Choroid plexus epithelial cell (primary cell): Measurements from ENCODE around the gene RASSF10.

Experiments used
- DNase-seq: peaks from one replicate; pipeline ENCODE4 v3.0.0-alpha.2; 2010; ENCODE audit warnings: low read depth
- H3K4me3 ChIP-seq: 2 replicates; pipeline ENCODE4 v1.5.1; 2011; ENCODE audit warnings: low read depth, mild to moderate bottlenecking, control low read depth, low read length, moderate library complexity
- TF ChIP-seq, protein P1 (sequence below): conservative IDR thresholded peaks from 2 replicates; pipeline ENCODE4 v1.5.1; 2011; ENCODE audit warnings: low read depth, mild to moderate bottlenecking, control low read depth, inconsistent platforms, low read length, moderate library complexity

RASSF10 gene

DNA sequence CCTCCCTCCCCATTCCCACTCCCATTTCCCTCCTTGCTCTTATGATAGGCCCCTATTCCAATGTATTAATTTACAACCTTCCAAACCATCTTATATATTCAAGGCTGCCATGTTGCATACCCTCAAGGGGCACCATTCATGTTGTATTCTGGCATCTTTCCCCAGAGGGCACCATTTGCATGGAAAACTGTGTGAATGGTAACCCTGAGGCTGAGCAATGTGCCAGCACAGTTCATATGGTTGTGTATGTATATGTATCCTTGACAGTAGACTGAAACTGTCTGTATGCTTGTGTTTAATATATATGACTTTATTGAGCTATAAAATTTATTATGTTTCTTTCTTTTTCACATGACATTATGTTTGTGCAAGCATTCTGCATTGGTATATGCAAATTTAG lies 7.3 kb downstream of the RASSF10 start:
- H3K4me3 ChIP-seq = no peak overlapping the region
- no peak for DNase-seq
- TF ChIP-seq, protein P1, sequence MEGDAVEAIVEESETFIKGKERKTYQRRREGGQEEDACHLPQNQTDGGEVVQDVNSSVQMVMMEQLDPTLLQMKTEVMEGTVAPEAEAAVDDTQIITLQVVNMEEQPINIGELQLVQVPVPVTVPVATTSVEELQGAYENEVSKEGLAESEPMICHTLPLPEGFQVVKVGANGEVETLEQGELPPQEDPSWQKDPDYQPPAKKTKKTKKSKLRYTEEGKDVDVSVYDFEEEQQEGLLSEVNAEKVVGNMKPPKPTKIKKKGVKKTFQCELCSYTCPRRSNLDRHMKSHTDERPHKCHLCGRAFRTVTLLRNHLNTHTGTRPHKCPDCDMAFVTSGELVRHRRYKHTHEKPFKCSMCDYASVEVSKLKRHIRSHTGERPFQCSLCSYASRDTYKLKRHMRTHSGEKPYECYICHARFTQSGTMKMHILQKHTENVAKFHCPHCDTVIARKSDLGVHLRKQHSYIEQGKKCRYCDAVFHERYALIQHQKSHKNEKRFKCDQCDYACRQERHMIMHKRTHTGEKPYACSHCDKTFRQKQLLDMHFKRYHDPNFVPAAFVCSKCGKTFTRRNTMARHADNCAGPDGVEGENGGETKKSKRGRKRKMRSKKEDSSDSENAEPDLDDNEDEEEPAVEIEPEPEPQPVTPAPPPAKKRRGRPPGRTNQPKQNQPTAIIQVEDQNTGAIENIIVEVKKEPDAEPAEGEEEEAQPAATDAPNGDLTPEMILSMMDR = no peak

DNA sequence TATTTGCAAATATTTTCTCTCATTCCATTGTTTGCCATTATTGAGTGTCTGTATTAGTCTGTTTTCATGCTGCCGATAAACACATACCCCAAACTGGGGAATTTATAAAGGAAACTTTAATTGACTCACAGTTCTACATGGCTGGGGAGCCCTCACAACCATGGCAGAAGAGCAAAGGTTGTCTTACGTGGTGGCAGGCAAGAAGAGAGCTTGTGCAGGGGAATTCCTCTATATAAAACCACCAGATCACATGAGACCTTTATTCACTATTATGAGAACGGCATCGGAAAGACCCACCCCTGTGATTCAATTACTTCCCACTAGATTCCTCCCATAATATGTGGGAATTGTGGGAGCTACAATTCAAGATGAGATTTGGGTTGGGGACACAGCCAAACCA lies 10.2 kb downstream of the RASSF10 start:
- TF ChIP-seq, protein P1 = no peak
- H3K4me3 ChIP-seq = no peak overlapping the region
- DNase-seq = no peak

DNA sequence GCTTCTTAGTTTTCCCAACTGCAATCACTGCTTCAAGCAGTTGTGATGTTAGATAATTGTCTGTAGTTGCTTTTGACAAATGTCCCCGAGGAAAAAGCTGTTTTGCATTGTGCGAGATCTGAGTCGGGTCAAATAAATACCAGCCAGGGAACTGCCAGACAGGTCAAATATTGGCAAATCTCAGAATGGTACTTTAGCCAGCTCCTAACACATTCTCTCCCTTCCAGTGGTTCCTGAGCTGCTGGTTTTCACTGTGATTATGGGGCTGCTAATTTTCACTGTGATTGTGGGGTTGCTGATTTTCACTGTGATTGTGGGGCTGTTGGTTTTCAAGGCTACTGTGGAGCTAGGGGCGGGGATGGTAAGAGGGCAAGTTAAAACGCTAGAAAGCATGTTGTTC lies 14.3 kb downstream of the RASSF10 start:
- TF ChIP-seq, protein P1 = no peak
- H3K4me3 ChIP-seq = no peak overlapping the region
- no peak for DNase-seq

DNA sequence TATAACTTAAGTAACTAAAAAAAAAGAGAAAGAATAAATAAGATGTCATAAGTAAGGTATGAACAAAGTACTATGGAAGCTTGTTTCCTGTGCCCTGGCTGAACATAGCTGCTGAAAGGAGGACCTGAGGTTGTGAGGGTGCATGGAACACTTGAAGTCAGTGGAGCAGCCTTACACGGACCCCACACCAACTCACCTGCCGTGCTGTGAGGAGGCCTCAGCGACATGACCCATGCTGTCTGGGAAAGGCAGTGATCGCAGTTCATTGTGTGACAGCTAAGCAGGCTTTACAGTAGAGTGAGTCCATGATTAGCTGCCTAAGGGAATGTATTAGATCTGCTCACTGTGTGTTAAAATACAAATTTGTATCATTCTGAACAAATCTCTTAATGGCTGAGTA lies 17.6 kb downstream of the RASSF10 start:
- no peak for DNase-seq
- TF ChIP-seq, protein P1 = no peak
- no peak overlapping the region for H3K4me3 ChIP-seq

DNA sequence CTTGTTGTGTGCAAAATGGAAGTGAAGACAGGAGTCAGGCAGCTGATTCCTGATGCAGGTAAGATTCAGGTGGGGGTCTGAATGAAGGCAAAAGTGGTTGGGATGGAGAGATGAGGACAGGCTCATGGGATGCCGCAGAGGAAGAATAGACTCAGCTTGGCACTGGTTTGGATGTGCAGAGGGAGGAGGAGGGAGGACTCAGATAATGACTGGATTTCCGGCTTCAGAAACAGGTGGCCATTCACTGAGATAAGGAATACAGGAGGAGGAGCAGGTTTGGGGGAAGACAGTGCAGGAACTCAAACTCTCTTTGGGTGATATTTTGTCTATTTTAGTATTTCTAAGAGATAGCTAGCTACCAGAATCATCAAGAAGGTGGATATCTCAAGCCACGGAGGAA lies 19.2 kb downstream of the RASSF10 start:
- TF ChIP-seq, protein P1 = no peak
- no peak for DNase-seq
- no peak overlapping the region for H3K4me3 ChIP-seq

DNA sequence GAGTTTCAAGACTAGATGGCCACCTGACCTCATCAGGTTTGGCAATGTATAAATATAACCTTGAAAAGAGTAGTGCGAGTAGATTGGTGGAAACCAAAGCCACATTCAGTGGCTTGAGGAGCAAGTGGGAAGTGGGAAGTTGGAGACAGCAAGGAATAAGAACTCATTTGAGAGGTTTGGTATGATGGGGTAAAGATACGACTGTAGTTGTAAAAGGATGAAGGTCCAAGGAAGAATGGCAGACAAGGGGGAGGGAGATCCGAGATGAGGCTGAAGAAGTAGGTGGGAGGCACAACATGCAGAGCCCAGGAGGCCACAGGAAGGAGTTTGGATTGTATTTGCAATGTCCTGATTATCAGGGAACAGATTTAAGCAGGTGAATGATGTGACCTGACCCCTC lies 20.8 kb downstream of the RASSF10 start:
- DNase-seq = no peak
- TF ChIP-seq, protein P1 = no peak
- no peak overlapping the region for H3K4me3 ChIP-seq

DNA sequence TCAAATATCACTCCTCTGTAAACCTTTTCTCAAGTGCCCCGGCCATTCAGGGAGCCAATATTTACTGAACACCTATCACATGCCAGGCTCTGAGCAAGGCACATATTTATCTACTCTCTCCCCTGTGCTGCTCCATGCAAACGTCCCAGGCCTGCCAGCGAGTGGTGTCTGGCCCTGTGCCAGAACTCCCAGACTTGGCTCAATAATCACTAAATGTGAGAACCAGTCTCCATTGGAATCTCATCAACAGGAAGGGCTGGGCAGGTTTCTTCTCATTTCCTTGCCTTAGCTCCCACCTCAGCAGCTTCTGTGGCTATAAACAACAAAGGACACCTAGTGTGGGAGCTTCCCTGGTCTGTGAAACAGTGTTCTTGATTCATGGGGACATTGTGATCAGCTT lies 21.7 kb downstream of the RASSF10 start:
- TF ChIP-seq, protein P1 = no peak
- H3K4me3 ChIP-seq = no peak overlapping the region
- DNase-seq = no peak
